ENCODE data around the gene SLC39A13.

SLC39A13 gene

DNA sequence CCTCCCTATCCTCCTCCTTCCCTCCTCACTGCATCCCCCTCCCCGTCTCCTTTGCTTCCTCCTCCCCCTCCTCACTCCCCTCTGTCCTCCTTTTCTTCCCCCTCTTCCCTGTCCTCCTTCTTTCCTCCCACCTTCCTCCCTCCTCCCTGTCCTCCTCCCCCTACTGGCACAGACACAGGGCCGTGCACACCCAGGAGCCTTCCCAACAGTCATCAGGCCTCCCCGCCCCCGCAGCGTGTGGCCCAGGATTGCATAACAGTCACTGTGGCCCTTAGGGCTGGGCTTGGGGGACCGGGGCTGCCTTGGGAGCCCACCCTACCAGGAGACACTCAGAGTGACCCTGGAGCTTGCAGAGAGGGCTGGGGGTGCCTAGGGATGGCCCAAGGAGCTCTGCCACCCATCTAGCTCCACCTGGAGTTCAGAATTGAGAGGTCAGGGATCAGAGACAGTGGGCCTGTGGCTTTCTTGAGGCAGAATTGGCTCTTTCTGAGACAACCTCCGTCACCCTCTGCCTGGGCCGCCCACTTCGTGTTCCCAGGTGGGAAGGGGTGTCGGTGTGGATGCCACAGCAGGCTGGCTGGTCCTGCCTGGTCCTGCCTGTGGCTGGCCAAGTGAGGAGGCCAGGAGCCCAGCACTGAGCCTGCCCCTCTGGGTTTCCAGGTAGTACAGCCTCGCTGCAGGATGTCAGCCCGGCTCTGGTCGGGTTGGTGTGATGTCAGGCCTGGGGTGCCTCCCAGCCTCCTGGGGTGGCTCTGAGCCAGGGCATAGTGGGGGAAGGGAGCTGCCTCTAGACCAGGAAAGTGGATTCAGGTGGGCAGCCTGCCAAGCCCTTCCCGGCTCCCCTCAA is 31.6 kb upstream of the SLC39A13 start:
- H3K4me3 ChIP-seq (replicated peaks; ENCODE audit: low read depth, low read length): no peak overlapping the region
- no peak for DNase-seq (ENCODE audit: low read depth)
- TF ChIP-seq, protein P1, sequence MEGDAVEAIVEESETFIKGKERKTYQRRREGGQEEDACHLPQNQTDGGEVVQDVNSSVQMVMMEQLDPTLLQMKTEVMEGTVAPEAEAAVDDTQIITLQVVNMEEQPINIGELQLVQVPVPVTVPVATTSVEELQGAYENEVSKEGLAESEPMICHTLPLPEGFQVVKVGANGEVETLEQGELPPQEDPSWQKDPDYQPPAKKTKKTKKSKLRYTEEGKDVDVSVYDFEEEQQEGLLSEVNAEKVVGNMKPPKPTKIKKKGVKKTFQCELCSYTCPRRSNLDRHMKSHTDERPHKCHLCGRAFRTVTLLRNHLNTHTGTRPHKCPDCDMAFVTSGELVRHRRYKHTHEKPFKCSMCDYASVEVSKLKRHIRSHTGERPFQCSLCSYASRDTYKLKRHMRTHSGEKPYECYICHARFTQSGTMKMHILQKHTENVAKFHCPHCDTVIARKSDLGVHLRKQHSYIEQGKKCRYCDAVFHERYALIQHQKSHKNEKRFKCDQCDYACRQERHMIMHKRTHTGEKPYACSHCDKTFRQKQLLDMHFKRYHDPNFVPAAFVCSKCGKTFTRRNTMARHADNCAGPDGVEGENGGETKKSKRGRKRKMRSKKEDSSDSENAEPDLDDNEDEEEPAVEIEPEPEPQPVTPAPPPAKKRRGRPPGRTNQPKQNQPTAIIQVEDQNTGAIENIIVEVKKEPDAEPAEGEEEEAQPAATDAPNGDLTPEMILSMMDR (IDR thresholded peaks at IDR 0.05; ENCODE audit: low read length, missing control alignments): no peak

DNA sequence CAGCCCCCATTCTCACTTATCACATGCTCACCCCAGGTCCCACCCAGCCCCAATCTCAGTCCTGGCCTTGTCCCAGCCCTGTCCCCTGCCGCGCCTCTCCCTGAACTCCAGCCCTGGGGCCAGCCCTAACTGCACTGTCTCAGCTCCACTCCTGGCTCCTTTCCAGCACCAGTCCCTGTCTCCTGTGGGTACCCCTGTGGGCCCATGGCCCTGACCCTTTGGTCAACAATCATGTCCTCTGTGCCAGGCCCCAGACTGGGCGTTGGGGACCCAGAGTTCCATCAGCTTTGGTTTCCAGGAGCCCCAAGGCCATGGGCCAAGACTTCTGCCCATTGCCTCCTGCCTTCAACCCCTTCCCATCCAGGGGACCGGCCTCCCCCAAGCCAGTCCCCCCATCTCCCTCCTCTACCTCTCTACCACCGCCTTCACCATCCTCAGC is 30.8 kb upstream of the SLC39A13 start:
- H3K4me3 ChIP-seq (replicated peaks; ENCODE audit: low read depth, low read length): no peak overlapping the region
- DNase-seq (ENCODE audit: low read depth): no peak
- TF ChIP-seq, protein P1 (IDR thresholded peaks at IDR 0.05; ENCODE audit: low read length, missing control alignments): no peak

DNA sequence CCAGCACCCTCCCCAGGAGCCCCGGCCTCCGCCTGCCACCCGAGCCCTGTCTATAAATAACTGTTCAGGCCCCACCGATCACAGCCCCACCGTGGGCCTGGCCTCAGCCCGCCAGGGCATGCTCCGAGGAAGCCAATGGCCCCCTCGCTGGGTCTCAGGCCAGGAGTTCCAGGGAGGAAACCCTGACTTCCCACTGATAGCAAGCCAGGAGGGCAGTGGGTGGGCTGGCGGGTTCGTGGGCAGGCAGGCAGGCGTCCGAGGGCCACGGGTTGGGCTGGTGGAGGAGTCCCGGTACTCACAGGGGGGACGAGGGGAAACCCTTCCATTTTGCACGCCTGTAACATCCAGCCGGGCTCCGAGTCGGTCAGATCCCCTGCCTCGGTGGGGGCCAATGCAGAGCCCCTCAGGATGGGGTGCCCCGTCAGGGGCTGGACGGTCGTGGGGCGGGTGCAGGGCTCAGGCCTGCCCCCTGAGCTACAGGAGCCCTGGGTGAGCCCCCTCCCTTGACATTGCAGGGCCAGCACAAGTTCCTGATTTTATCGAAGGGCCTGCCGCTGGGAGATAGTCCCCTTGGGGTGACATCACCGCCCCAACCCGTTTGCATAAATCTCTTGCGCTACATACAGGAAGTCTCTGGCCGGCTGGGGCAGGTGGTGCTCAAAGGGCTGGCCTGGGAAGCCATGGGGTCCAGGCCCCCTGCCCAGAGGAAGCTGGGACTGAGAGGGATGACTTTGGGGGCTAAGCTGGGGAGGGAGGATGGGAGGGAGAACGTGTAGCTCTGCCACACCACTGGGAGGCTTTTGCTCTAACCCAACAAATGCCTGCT is 30.2 kb upstream of the SLC39A13 start, which contains the start of gene SPI1:
SPI1 (minus strand) TSS at position 538 of the 826 bp plus-strand sequence; CDS start at position 344, 194 bp downstream.
- H3K4me3 ChIP-seq (replicated peaks; ENCODE audit: low read depth, low read length): no peak within 1 kb of the TSS
- TF ChIP-seq, protein P1 (IDR thresholded peaks at IDR 0.05; ENCODE audit: low read length, missing control alignments): no peak
- DNase-seq (ENCODE audit: low read depth): no peak

DNA sequence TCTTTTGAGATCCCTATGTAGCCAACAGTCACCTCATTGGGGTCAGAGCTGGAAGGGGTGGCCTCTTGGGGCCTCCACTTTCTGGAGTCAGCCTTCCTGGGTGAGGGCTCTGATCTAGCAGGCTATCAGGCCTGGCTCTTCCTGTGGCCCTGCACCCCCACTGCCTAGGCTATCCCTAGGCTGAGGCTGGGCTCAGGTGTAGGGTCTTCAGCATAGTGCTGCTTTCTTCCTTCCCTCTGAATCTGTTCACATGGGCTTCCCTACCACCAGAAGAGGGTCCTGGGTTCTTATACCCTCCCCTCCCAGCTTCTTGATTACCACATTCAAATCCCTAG is 29.6 kb upstream of the SLC39A13 start:
- no peak for DNase-seq (ENCODE audit: low read depth)
- TF ChIP-seq, protein P1 (IDR thresholded peaks at IDR 0.05; ENCODE audit: low read length, missing control alignments): no peak
- H3K4me3 ChIP-seq (replicated peaks; ENCODE audit: low read depth, low read length): no peak overlapping the region

DNA sequence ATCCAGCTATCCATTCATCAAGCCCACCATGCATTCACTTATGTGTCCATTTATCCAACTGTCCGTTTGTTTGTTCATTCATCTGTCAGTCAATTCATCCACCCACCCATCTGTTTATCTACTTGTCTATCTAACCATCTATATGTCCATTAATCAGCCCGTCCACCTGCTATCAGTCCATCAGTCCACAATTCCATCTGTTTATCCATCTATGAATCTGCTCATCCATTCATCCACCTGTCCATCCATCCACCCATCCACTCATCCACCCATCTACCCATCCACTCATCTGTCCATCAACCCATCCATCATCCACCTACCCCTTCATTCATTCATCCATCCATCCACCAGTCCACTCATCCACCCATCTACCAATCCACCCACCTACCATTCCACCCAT is 29.1 kb upstream of the SLC39A13 start:
- DNase-seq (ENCODE audit: low read depth): no peak
- TF ChIP-seq, protein P1 (IDR thresholded peaks at IDR 0.05; ENCODE audit: low read length, missing control alignments): no peak
- no peak overlapping the region for H3K4me3 ChIP-seq (replicated peaks; ENCODE audit: low read depth, low read length)

DNA sequence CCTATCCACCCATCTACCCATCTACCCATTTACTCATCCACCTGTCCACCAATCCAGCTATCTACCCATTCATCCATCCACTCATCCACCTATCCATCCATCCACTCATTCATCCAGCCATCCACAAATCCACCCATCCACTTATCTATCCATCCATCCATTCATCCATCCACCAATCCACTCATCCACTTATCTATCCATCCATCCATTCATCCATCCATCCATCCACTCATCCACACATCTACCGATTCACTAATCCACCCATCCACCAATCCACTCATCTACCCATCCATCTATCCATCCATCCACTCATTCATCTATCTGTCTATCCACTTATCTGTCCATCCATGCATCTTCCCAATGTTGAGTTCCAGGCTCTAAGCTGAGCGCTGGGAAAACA is 28.3 kb upstream of the SLC39A13 start:
- no peak overlapping the region for H3K4me3 ChIP-seq (replicated peaks; ENCODE audit: low read depth, low read length)
- TF ChIP-seq, protein P1 (IDR thresholded peaks at IDR 0.05; ENCODE audit: low read length, missing control alignments): no peak
- DNase-seq (ENCODE audit: low read depth): no peak

Measured in fibroblast of pulmonary artery (primary cell).